K562 (cell line): ENCODE measurements around the gene COL4A2. TPM values are rescaled to one million over a fixed set of nuclear protein-coding genes. Genes with fewer than 3 reads are reported as not detected.

Experiments used
- ATAC-seq: fragments of 200-7000 bp; cut with Tn5 transposase; 3 replicates; pipeline ENCODE4 v1.9.1; 2020; ENCODE audit warnings: moderate library complexity
- BruUV-seq: library from RNA; stranded (reverse); fragments of 400-500 nt; replicated peaks from 2 replicates; lab custom pipeline; 2021; lab: Mats Ljungman, UMichigan
- CTCF ChIA-PET: fragments of 300-600 bp; formaldehyde crosslinking; extraction: SDS; loops from one replicate; lab custom pipeline; 2021; ENCODE audit warnings: low intra/inter-chr PET ratio; lab: Yijun Ruan, JAX
- POLR2A ChIA-PET: fragments of 300-600, 350-650 bp; sonication (Branson Sonifier 250); formaldehyde crosslinking; extraction: SDS; loops from one replicate; lab custom pipeline; 2021; ENCODE audit warnings: antibody characterized with exemption, inconsistent platforms; lab: Yijun Ruan, JAX
- DNase-seq, 4 experiments: peaks; one replicate each; pipeline versions ENCODE4 v3.0.0 to v3.0.0-alpha.2; 2011 to 2018; ENCODE audit warnings: low spot score in 3 of 4, mixed read lengths in 3 of 4; ENCODE audit errors: extremely low read depth in 1 of 4
- FAIRE-seq: peaks from 2 replicates; lab custom pipeline; 2011; peaks lifted over from hg19 to GRCh38; lab: Jason Lieb, UNC
- H2AFZ ChIP-seq: 2 replicates; pipeline ENCODE4 v1.6.0; 2011; ENCODE audit warnings: low read depth, low read length, control low read depth, inconsistent platforms
- H3K27ac ChIP-seq: fragments of 200-600 bp; 3 replicates; pipeline ENCODE4 v1.8.0; 2011; ENCODE audit warnings: low read depth, mild to moderate bottlenecking, control low read depth, inconsistent platforms, low read length, moderate library complexity, mixed read lengths; ENCODE audit errors: extremely low read depth
- H3K27me3 ChIP-seq, 2 experiments: fragments of 300-600 bp in 1 of 2; 2 replicates in 1 of 2; 3 replicates in 1 of 2; pipeline versions ENCODE4 v1.6.0 to v1.8.0; 2011; ENCODE audit warnings: inconsistent platforms in 2 of 2, low read length in 2 of 2, mild to moderate bottlenecking in 1 of 2, mixed read lengths in 1 of 2, moderate library complexity in 1 of 2; ENCODE audit not compliant: control insufficient read depth in 2 of 2, insufficient read depth in 2 of 2
- H3K36me3 ChIP-seq: fragments of 300-600 bp; 3 replicates; pipeline ENCODE4 v1.8.0; 2011; ENCODE audit warnings: mild to moderate bottlenecking, low read length, inconsistent platforms; ENCODE audit not compliant: control insufficient read depth, insufficient read depth
- H3K4me1 ChIP-seq, 2 experiments: fragments of 200-600 bp in 1 of 2; replicated peaks in 1 of 2; 2 replicates in 1 of 2; 3 replicates in 1 of 2; pipeline versions ENCODE4 v1.5.1 to v1.8.0; 2011; ENCODE audit warnings: inconsistent platforms in 2 of 2, low read length in 2 of 2, mild to moderate bottlenecking in 1 of 2, mixed read lengths in 1 of 2, moderate library complexity in 1 of 2; ENCODE audit not compliant: control insufficient read depth in 2 of 2, insufficient read depth in 2 of 2
- H3K4me2 ChIP-seq: 2 replicates; pipeline ENCODE4 v1.6.1; 2011; ENCODE audit warnings: low read length, control low read depth, inconsistent platforms, mixed read lengths; ENCODE audit not compliant: insufficient read depth
- H3K4me3 ChIP-seq: fragments of 200-600 bp; sonication (generic), shearing (Covaris generic); 2 replicates; pipeline ENCODE4 v1.5.1; 2016; ENCODE audit warnings: control low read depth, inconsistent platforms
- H3K79me2 ChIP-seq: fragments of 200-600 bp; 3 replicates; pipeline ENCODE4 v1.8.0; 2011; ENCODE audit warnings: low read length, inconsistent platforms; ENCODE audit not compliant: control insufficient read depth, insufficient read depth
- H3K9ac ChIP-seq, 2 experiments: 2 replicates each; pipeline versions ENCODE4 v1.6.0 to v1.6.1; 2011; ENCODE audit warnings: low read depth in 2 of 2, low read length in 2 of 2, control low read depth in 1 of 2, inconsistent platforms in 1 of 2, mild to moderate bottlenecking in 1 of 2, mixed read lengths in 1 of 2; ENCODE audit not compliant: insufficient read depth in 1 of 2
- H3K9me1 ChIP-seq: one replicate; pipeline ENCODE4 v1.6.0; 2011; ENCODE audit warnings: inconsistent platforms, mild to moderate bottlenecking, low read length, moderate library complexity; ENCODE audit not compliant: control insufficient read depth, insufficient read depth
- H3K9me3 ChIP-seq: replicated peaks from 2 replicates; pipeline ENCODE4 v1.5.1; 2011; ENCODE audit warnings: low read depth, low read length, inconsistent platforms; ENCODE audit not compliant: control insufficient read depth, insufficient read depth
- H4K20me1 ChIP-seq: replicated peaks from 2 replicates; pipeline ENCODE4 v1.6.1; 2011; ENCODE audit warnings: low read length, inconsistent platforms, mixed read lengths; ENCODE audit not compliant: control insufficient read depth, insufficient read depth
- CCNT2 ChIP-seq: IDR thresholded peaks from 2 replicates; pipeline ENCODE4 v1.6.1; 2011; ENCODE audit warnings: borderline replicate concordance, low read depth, mild to moderate bottlenecking, moderate library complexity, mixed read lengths, low read length; ENCODE audit not compliant: insufficient read length; ENCODE audit errors: extremely low read depth
- EP400 ChIP-seq: fragments of 450-650 bp; IDR thresholded peaks from 2 replicates; pipeline ENCODE4 v1.6.1; 2017; ENCODE audit warnings: antibody characterized with exemption, mild to moderate bottlenecking, moderate library complexity
- LARP7 ChIP-seq: fragments of 450-650 bp; IDR thresholded peaks from 2 replicates; pipeline ENCODE4 v1.6.1; 2016
- NEUROD1 ChIP-seq: fragments of 150-350 bp; IDR thresholded peaks from 2 replicates; pipeline ENCODE4 v1.6.1; 2014; ENCODE audit warnings: borderline replicate concordance, low read length, low read depth; ENCODE audit not compliant: partially characterized antibody
- PCBP1 ChIP-seq: fragments of 200-400 bp; formaldehyde crosslinking; IDR thresholded peaks from 2 replicates; pipeline ENCODE4 v1.6.1; 2018; ENCODE audit warnings: mild to moderate bottlenecking, low read depth, low read length; ENCODE audit not compliant: poor library complexity, severe bottlenecking
- PML ChIP-seq: IDR thresholded peaks from 2 replicates; pipeline ENCODE4 v1.6.1; 2012; ENCODE audit warnings: low read length, inconsistent platforms
- STAT5A ChIP-seq: IDR thresholded peaks from 2 replicates; pipeline ENCODE4 v1.6.1; 2012; ENCODE audit warnings: low read length, inconsistent platforms, borderline replicate concordance
- ZNF77 ChIP-seq: fragments of 250-450 bp; sonication (Bioruptor Pico); IDR thresholded peaks from 2 replicates; pipeline ENCODE4 v1.5.0; 2020
- ZSCAN32 ChIP-seq: fragments of 450-650 bp; formaldehyde crosslinking; IDR thresholded peaks from 2 replicates; pipeline ENCODE4 v1.4.0; 2020; ENCODE audit warnings: mild to moderate bottlenecking, moderate library complexity
- WGBS: fragments of 100-300 bp; shearing (Covaris generic); methylation state at CpG from one replicate; pipeline ENCODE4 v1.1.6; 2016; ENCODE audit warnings: low coverage, mixed read lengths; ENCODE audit not compliant: insufficient coverage; ENCODE audit errors: missing lambda C conversion rate; 5-methylcytosine and 5-hydroxymethylcytosine counted together
- in situ Hi-C: fragments of 300-500 bp; cut with MboI; formaldehyde crosslinking; loops from 4 replicates; pipeline ENCODE4 v1.15.0; 2018; ENCODE audit warnings: inconsistent platforms, mixed read lengths
- intact Hi-C: fragments of 100-400 bp; cut with micrococcal nuclease; formaldehyde crosslinking; loops from 2 replicates; pipeline ENCODE4 v1.14.2; 2022
- polyA plus RNA-seq, 8 experiments: library from polyadenylated mRNA; depleted of rRNA in 4 of 8; stranded (reverse) in 5 of 8; unstranded in 3 of 8; fragments of >200 nt; fragmentation: Nextera tagmentation in 2 of 8; fragmentation: Illumina TruSeq in 1 of 8; extraction: Ambion mirVana in 2 of 8; extraction: Trizol in 1 of 8; gene quantifications; 2 replicates each; pipeline versions ENCODE4 v1.2.1 to v1.2.3, GENCODE V29; 2011 to 2014; ENCODE audit warnings: inconsistent platforms in 1 of 8, missing spikeins in 1 of 8
- total RNA-seq, 7 experiments: library from RNA; depleted of rRNA in 6 of 7; stranded (reverse); fragments of >200 nt in 6 of 7; fragmentation: Illumina TruSeq in 2 of 7; extraction: Trizol in 2 of 7; gene quantifications; 2 replicates each; pipeline versions ENCODE4 v1.2.1 to v1.2.3, GENCODE V29; 2011 to 2021; ENCODE audit warnings: low replicate concordance in 1 of 7
- TF ChIP-seq, protein P1 (sequence below): conservative IDR thresholded peaks from 2 replicates; pipeline ENCODE4 v1.6.1; 2011; ENCODE audit warnings: low read depth, mild to moderate bottlenecking, low read length; ENCODE audit not compliant: control insufficient read depth
- TF ChIP-seq, protein P2 (sequence below): fragments of 250-450 bp; sonication (Bioruptor Pico); IDR thresholded peaks from 2 replicates; pipeline ENCODE4 v1.5.1; 2021; ENCODE audit warnings: mild to moderate bottlenecking
- TF ChIP-seq, protein P3 (sequence below): fragments of 450-650 bp; IDR thresholded peaks from 2 replicates; pipeline ENCODE4 v1.6.1; 2016; ENCODE audit warnings: missing biosample characterization, missing genetic modification characterization
- TF ChIP-seq, protein P4 (sequence below): fragments of 450-650 bp; IDR thresholded peaks from 2 replicates; pipeline ENCODE4 v1.7.0; 2016; ENCODE audit warnings: borderline replicate concordance

The COL4A2 gene
- total and polyA plus RNA-seq, 9 of the 15 experiments (the other 6 are each of a cell fraction or from before 2014, with no cell fraction given), result 0.13 to 15.2 (median 8.1) TPM

DNA sequence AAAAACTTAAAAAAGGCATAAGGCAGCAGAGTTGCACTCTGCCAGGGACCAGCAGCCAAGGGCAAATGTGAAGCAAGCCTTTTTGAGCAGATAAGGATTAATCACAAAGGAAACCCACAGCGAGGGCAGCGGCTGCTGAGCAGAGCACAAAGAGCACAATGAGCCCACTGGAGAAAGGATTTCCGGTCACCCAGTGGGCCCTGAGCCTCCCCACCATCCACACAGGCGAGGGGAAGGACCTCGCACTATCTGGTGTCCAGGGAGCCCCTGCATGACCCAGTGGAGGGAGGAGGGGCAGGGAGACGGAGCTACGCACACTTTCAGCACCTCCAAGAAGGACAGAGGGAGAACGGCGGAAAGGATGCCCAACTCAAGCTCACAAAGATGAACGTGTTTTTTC is 40.1 kb upstream of the COL4A2 start (continued):
- TF ChIP-seq, protein P1, sequence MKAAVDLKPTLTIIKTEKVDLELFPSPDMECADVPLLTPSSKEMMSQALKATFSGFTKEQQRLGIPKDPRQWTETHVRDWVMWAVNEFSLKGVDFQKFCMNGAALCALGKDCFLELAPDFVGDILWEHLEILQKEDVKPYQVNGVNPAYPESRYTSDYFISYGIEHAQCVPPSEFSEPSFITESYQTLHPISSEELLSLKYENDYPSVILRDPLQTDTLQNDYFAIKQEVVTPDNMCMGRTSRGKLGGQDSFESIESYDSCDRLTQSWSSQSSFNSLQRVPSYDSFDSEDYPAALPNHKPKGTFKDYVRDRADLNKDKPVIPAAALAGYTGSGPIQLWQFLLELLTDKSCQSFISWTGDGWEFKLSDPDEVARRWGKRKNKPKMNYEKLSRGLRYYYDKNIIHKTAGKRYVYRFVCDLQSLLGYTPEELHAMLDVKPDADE, result no peak

DNA sequence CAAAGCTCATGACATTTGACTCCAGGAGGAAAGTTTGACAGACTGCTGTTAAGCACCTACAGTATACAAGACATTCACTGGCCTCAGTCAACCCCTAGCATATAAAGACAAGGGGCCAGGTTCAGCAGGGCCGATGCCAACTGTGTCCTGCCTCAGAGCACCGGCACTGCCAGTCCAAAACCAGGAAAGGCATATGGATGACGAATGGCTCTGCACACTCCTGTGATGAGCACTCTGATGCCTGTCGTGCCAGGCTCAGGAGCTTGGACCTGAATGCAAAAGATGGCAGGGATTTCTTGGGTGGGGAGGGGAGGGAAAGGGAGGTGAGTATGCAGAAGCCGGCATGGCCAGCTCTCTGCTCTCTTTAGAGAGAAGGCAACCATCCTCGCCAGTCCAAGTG is 39.0 kb upstream of the COL4A2 start:
- CTCF ChIA-PET, result no interaction called here
- H3K27me3 ChIP-seq, result peaks cover under 1 to 44% of the 10 kb centered on the region in 2 experiments; a peak in 4 of 5 replicates
- no peak overlapping the region for H3K4me3 ChIP-seq
- H4K20me1 ChIP-seq, result no peaks in the 10 kb centered on the region
- H3K4me1 ChIP-seq, result no peaks in the 10 kb centered on the region
- H3K9me3 ChIP-seq, result no peaks in the 10 kb centered on the region
- in situ Hi-C loops (no loop called here), intact Hi-C loops (no loop called here)
- WGBS, result 0% methylated on average over 5 of the region's 6 CpGs
- H3K4me2 ChIP-seq, result no peak overlapping the region
- H3K79me2 ChIP-seq, result no peaks in the 10 kb centered on the region
- DNase-seq (no peak), FAIRE-seq (no peak)
- no peak overlapping the region for H3K27ac ChIP-seq
- no peaks in the 10 kb centered on the region for H3K36me3 ChIP-seq
- TF ChIP-seq, protein P2, sequence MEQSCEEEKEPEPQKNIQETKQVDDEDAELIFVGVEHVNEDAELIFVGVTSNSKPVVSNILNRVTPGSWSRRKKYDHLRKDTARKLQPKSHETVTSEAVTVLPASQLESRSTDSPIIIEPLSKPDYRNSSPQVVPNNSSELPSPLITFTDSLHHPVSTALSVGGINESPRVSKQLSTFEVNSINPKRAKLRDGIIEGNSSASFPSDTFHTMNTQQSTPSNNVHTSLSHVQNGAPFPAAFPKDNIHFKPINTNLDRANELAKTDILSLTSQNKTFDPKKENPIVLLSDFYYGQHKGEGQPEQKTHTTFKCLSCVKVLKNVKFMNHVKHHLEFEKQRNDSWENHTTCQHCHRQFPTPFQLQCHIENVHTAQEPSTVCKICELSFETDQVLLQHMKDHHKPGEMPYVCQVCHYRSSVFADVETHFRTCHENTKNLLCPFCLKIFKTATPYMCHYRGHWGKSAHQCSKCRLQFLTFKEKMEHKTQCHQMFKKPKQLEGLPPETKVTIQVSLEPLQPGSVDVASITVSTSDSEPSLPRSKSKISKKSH (CRISPR knock-in tag), result no peak
- TF ChIP-seq CCNT2 (no peak), ZNF77 (no peak), PCBP1 (no peak), ZSCAN32 (CRISPR knock-in tag) (no peak), LARP7 (no peak), STAT5A (no peak), EP400 (no peak), PML (no peak), NEUROD1 (no peak)
- TF ChIP-seq, protein P3, sequence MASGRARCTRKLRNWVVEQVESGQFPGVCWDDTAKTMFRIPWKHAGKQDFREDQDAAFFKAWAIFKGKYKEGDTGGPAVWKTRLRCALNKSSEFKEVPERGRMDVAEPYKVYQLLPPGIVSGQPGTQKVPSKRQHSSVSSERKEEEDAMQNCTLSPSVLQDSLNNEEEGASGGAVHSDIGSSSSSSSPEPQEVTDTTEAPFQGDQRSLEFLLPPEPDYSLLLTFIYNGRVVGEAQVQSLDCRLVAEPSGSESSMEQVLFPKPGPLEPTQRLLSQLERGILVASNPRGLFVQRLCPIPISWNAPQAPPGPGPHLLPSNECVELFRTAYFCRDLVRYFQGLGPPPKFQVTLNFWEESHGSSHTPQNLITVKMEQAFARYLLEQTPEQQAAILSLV (tag), result no peak
- TF ChIP-seq, protein P4, sequence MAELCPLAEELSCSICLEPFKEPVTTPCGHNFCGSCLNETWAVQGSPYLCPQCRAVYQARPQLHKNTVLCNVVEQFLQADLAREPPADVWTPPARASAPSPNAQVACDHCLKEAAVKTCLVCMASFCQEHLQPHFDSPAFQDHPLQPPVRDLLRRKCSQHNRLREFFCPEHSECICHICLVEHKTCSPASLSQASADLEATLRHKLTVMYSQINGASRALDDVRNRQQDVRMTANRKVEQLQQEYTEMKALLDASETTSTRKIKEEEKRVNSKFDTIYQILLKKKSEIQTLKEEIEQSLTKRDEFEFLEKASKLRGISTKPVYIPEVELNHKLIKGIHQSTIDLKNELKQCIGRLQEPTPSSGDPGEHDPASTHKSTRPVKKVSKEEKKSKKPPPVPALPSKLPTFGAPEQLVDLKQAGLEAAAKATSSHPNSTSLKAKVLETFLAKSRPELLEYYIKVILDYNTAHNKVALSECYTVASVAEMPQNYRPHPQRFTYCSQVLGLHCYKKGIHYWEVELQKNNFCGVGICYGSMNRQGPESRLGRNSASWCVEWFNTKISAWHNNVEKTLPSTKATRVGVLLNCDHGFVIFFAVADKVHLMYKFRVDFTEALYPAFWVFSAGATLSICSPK, result no peak
- TF ChIP-seq, all 486 proteins: peak for 0
- Histone ChIP-seq H2AFZ (no peak overlapping the region), H3K9me1 (no peaks in the 10 kb centered on the region), H3K9ac (no peak overlapping the region)
- POLR2A ChIA-PET, result no interaction called here
- no TSS peak for BruUV-seq
- ATAC-seq, result no peak
